GM18861 (cell line): ENCODE results near the gene TPRX1.
"Not testable (repeated sequence)": the region's sequence is repeated elsewhere in the genome, so short reads cannot be mapped to it uniquely, and the experiment has no call there.

Source experiments
- ATAC-seq: cut with Tn5 transposase; IDR thresholded peaks from one replicate; pipeline ENCODE4 v1.9.1; 2021; ENCODE audit not compliant: unreplicated experiment

TPRX1 gene

GRCh38 chr19:47802521-47803043, 1.8 kb downstream of the TPRX1 start:
- no peak for ATAC-seq

GRCh38 chr19:47801270-47801669, 3.1 kb downstream of the TPRX1 start:
- ATAC-seq = no peak

GRCh38 chr19:47798904-47799266, 5.5 kb downstream of the TPRX1 start:
- ATAC-seq = no peak

- ATAC-seq = no peak
These were observed 6.1 kb downstream of the TPRX1 start for GRCh38 chr19:47797996-47798903.

- ATAC-seq = no peak
These were observed 7.6 kb downstream of the TPRX1 start for GRCh38 chr19:47796785-47797184.

GRCh38 chr19:47794526-47794925, 9.8 kb downstream of the TPRX1 start:
- ATAC-seq = no peak

GRCh38 chr19:47792616-47793015, 11.7 kb downstream of the TPRX1 start:
- no peak for ATAC-seq

- no peak for ATAC-seq
These were observed 13.9 kb downstream of the TPRX1 start for GRCh38 chr19:47790398-47790814.

GRCh38 chr19:47789811-47790210, 14.5 kb downstream of the TPRX1 start:
- not testable (repeated sequence) for ATAC-seq

- ATAC-seq = not testable (repeated sequence)
These were observed 17.0 kb downstream of the TPRX1 start for GRCh38 chr19:47787307-47787706.

GRCh38 chr19:47786566-47786965, 17.8 kb downstream of the TPRX1 start:
- ATAC-seq = no peak

- ATAC-seq = no peak
These were observed 22.6 kb downstream of the TPRX1 start for GRCh38 chr19:47781590-47782262.

- no peak for ATAC-seq
These were observed 24.2 kb downstream of the TPRX1 start for GRCh38 chr19:47780215-47780551.

GRCh38 chr19:47779524-47780214, 24.7 kb downstream of the TPRX1 start:
- no peak for ATAC-seq

- ATAC-seq = no peak
These were observed 25.4 kb downstream of the TPRX1 start for GRCh38 chr19:47778954-47779351.

GRCh38 chr19:47778049-47778953, 26.1 kb downstream of the TPRX1 start, which contains the start of gene SELENOW:
Gene SELENOW (plus strand): TSS chr19:47778703. CDS start chr19:47778786, 83 bp downstream.
- peak; percentile 71 for ATAC-seq

- ATAC-seq = not testable (repeated sequence)
These were observed 26.9 kb downstream of the TPRX1 start for GRCh38 chr19:47777245-47778048.

GRCh38 chr19:47776568-47776967, 27.8 kb downstream of the TPRX1 start:
- ATAC-seq = no peak

GRCh38 chr19:47771291-47771690, 33.1 kb downstream of the TPRX1 start:
- ATAC-seq = not testable (repeated sequence)

GRCh38 chr19:47769534-47769933, 34.8 kb downstream of the TPRX1 start:
- no peak for ATAC-seq
